PC-9 (cell line): Measurements from ENCODE around the gene FASTKD1. TPM values are rescaled to one million over a fixed set of nuclear protein-coding genes. Genes with fewer than 3 reads are reported as not detected.
"Not testable (repeated sequence)": the region's sequence is repeated elsewhere in the genome, so short reads cannot be mapped to it uniquely, and the experiment has no call there.

Experiments
- BruUV-seq: library from RNA; stranded (reverse); fragments of 400-500 nt; replicated peaks from 2 replicates; lab custom pipeline; 2021; lab: Mats Ljungman, UMichigan
- CTCF ChIA-PET: fragments of 300-600 bp; sonication (Branson Sonifier 250); formaldehyde crosslinking; loops from one replicate; lab custom pipeline; 2022; ENCODE audit warnings: antibody characterized with exemption; lab: Charles Lee
- POLR2A ChIA-PET: fragments of 300-600 bp; sonication (Branson Sonifier 250); formaldehyde crosslinking; loops from one replicate; lab custom pipeline; 2022; ENCODE audit warnings: antibody characterized with exemption; ENCODE audit not compliant: unreplicated experiment; lab: Charles Lee
- DNase-seq, 2 experiments: peaks; one replicate each; pipeline versions ENCODE4 v3.0.0 to v3.0.0-alpha.2; 2015 to 2022; ENCODE audit warnings: mixed read lengths in 1 of 2
- H2AFZ ChIP-seq: fragments of 200-600 bp; sonication (generic); 2 replicates; pipeline ENCODE4 v1.8.1; 2017; ENCODE audit warnings: antibody characterized with exemption
- H3F3A ChIP-seq: fragments of 200-600 bp; sonication (generic); 2 replicates; pipeline ENCODE4 v1.8.1; 2017; ENCODE audit warnings: antibody characterized with exemption, mild to moderate bottlenecking, low read depth; ENCODE audit not compliant: insufficient read depth
- H3K27ac ChIP-seq: fragments of 200-600 bp; sonication (generic); 2 replicates; pipeline ENCODE4 v1.6.1; 2016; ENCODE audit warnings: mixed run types
- H3K27me3 ChIP-seq: fragments of 200-600 bp; sonication (generic); 2 replicates; pipeline ENCODE4 v1.6.1; 2016; ENCODE audit warnings: low read depth, mixed run types; ENCODE audit not compliant: insufficient read depth
- H3K36me3 ChIP-seq: fragments of 200-600 bp; sonication (generic); 2 replicates; pipeline ENCODE4 v1.6.1; 2016; ENCODE audit warnings: low read depth, mixed run types
- H3K4me1 ChIP-seq: fragments of 200-600 bp; sonication (generic); replicated peaks from 2 replicates; pipeline ENCODE4 v1.6.1; 2016; ENCODE audit warnings: mixed run types; ENCODE audit not compliant: insufficient read depth
- H3K4me2 ChIP-seq: fragments of 200-600 bp; sonication (generic); 2 replicates; pipeline ENCODE4 v1.6.1; 2017; ENCODE audit warnings: mixed run types
- H3K4me3 ChIP-seq: fragments of 200-600 bp; sonication (generic); 2 replicates; pipeline ENCODE4 v1.6.1; 2016; ENCODE audit warnings: mixed run types
- H3K79me2 ChIP-seq: fragments of 200-600 bp; sonication (generic); 2 replicates; pipeline ENCODE4 v1.6.1; 2017; ENCODE audit warnings: low read depth, mixed run types
- H3K9me2 ChIP-seq: fragments of 200-600 bp; sonication (generic); 2 replicates; pipeline ENCODE4 v1.8.1; 2017; ENCODE audit warnings: mild to moderate bottlenecking; ENCODE audit not compliant: insufficient read depth
- H3K9me3 ChIP-seq: fragments of 200-600 bp; sonication (generic); 2 replicates; pipeline ENCODE4 v1.8.1; 2016; ENCODE audit warnings: low read depth; ENCODE audit not compliant: insufficient read depth
- H4K20me1 ChIP-seq: fragments of 200-600 bp; sonication (generic); 2 replicates; pipeline ENCODE4 v1.8.1; 2017; ENCODE audit not compliant: insufficient read depth
- EZH2 ChIP-seq: fragments of 200-600 bp; sonication (generic); IDR thresholded peaks from 2 replicates; pipeline ENCODE4 v1.8.0; 2017; ENCODE audit warnings: antibody characterized with exemption, low read depth
- intact Hi-C: fragments of 100-400 bp; cut with micrococcal nuclease; formaldehyde crosslinking; loops from one replicate; pipeline ENCODE4 v1.10.0; 2022; ENCODE audit not compliant: unreplicated experiment
- total RNA-seq: library from RNA; stranded (reverse); gene quantifications from 2 replicates; pipeline ENCODE4 v1.2.3, GENCODE V29; 2021
- TF ChIP-seq, protein P1 (sequence below): fragments of 200-600 bp; sonication (generic); conservative IDR thresholded peaks from 2 replicates; pipeline ENCODE4 v1.6.1; 2017; ENCODE audit warnings: mixed run types, antibody characterized with exemption, mild to moderate bottlenecking, moderate library complexity

The FASTKD1 gene
- total RNA-seq, 1 experiment from 2014 or later = 22.5 TPM

DNA sequence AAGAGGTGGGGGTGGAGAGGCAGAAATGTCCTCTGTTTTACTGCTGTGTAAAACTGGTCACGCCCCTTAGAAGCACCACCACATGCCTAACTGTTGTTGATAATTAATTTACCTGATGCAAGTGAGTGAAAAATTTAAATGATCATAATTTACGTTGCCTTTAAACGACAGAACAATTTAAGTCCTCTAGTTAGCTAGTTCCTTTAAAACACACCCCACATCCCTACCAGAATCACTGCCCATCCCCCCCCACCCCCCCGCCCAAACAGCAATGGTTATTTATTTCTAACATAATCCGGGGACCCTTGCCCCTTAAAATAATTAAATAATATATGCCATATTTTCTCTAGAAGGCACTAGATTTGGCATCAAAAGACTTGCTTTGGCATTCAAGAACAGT, 9.9 kb upstream of the FASTKD1 start:
- Histone ChIP-seq H3K9me3 (no peaks in the 10 kb centered on the region), H3K27me3 (no peaks in the 10 kb centered on the region), H2AFZ (peak overlapping the region; percentile 88), H4K20me1 (no peaks in the 10 kb centered on the region; the same call in 1 of the 2 replicates), H3F3A (peaks cover 3% of the 10 kb centered on the region; the same call in 1 of the 2 replicates), H3K4me3 (peak overlapping the region; percentile 94; the same call in 1 of the 2 replicates), H3K9me2 (no peaks in the 10 kb centered on the region), H3K4me1 (peaks cover 10% of the 10 kb centered on the region), H3K27ac (0 out of 2 replicates have a peak overlapping the region, but pooled peaks have one; percentile 81), H3K36me3 (no peaks in the 10 kb centered on the region), H3K4me2 (peak overlapping the region; percentile 80; the same call in 1 of the 2 replicates), H3K79me2 (peaks cover 43% of the 10 kb centered on the region)
- BruUV-seq = no TSS peak
- no peak for DNase-seq
- POLR2A ChIA-PET = no interaction called here
- TF ChIP-seq, protein P1, sequence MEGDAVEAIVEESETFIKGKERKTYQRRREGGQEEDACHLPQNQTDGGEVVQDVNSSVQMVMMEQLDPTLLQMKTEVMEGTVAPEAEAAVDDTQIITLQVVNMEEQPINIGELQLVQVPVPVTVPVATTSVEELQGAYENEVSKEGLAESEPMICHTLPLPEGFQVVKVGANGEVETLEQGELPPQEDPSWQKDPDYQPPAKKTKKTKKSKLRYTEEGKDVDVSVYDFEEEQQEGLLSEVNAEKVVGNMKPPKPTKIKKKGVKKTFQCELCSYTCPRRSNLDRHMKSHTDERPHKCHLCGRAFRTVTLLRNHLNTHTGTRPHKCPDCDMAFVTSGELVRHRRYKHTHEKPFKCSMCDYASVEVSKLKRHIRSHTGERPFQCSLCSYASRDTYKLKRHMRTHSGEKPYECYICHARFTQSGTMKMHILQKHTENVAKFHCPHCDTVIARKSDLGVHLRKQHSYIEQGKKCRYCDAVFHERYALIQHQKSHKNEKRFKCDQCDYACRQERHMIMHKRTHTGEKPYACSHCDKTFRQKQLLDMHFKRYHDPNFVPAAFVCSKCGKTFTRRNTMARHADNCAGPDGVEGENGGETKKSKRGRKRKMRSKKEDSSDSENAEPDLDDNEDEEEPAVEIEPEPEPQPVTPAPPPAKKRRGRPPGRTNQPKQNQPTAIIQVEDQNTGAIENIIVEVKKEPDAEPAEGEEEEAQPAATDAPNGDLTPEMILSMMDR = no peak
- TF ChIP-seq EZH2 = no peak
- intact Hi-C loops = no loop called here
- CTCF ChIA-PET = no interaction called here

- intact Hi-C loops, H4K20me1 ChIP-seq, H3F3A ChIP-seq, H2AFZ ChIP-seq, BruUV-seq, H3K4me2 ChIP-seq, H3K4me3 ChIP-seq, H3K27ac ChIP-seq, DNase-seq, H3K27me3 ChIP-seq, CTCF ChIA-PET, H3K36me3 ChIP-seq, H3K9me2 ChIP-seq, H3K9me3 ChIP-seq: not testable (repeated sequence)
- Histone ChIP-seq H3K79me2 (peaks cover 35% of the 10 kb centered on the region), H3K4me1 (peaks cover 10% of the 10 kb centered on the region)
- POLR2A ChIA-PET = interaction anchor here (0.6 kb wide), 1 partner anchor 101 kb away, joined by 5 read pairs; no protein-coding TSS in a partner anchor
These were observed 9.0 kb upstream of the FASTKD1 start for GRCh38 chr2:169582552-169583266.

DNA sequence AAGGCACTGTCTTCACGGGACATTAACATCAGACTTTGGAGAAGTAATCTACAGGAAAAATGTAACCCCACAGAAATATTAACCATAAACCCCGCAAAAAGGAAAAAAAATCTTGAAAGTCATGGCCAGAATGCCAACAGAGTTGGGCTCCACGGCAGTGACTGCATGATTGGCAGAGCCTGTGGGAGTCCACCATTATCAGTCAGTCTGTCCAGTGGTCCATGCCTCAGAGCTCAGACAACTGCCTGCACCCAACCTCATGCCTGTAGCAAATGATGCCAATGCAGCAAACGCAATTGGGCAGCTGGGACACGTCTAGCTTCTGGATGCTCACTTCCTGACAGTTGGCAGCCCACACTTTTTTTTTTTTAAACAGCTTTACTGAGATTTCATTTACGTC, 5.4 kb upstream of the FASTKD1 start:
- H4K20me1 ChIP-seq = no peaks in the 10 kb centered on the region
- no peaks in the 10 kb centered on the region for H3K4me1 ChIP-seq
- no peak overlapping the region for H3K27ac ChIP-seq
- CTCF ChIA-PET = no interaction called here
- H3K27me3 ChIP-seq = no peaks in the 10 kb centered on the region
- no peak overlapping the region for H2AFZ ChIP-seq
- intact Hi-C loops = no loop called here
- TF ChIP-seq, protein P1 = no peak
- TF ChIP-seq EZH2 = no peak
- H3K9me2 ChIP-seq = no peaks in the 10 kb centered on the region
- H3K36me3 ChIP-seq = no peaks in the 10 kb centered on the region
- peaks cover 3% of the 10 kb centered on the region; the same call in 1 of the 2 replicates for H3F3A ChIP-seq
- no peak overlapping the region for H3K4me2 ChIP-seq
- no peak for DNase-seq
- no peaks in the 10 kb centered on the region for H3K9me3 ChIP-seq
- H3K4me3 ChIP-seq = no peak overlapping the region
- H3K79me2 ChIP-seq = no peaks in the 10 kb centered on the region
- POLR2A ChIA-PET = no interaction called here
- no TSS peak for BruUV-seq

DNA sequence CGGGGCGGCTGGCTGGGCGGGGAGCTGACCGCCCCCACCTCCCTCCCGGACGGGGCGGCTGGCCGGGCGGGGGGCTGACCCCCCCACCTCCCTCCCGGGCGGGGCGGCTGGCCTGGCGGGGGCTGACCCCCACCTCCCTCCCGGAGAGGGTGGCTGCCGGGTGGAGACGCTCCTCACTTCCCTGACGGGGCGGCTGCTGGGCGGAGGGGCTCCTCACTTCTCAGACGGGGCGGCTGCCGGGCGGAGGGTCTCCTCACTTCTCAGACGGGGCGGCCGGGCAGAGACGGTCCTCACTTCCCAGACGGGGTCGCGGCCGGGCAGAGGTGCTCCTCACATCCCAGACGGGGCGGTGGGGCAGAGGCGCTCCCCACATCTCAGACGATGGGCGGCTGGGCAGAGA, 1.6 kb upstream of the FASTKD1 start:
- H2AFZ ChIP-seq, H3K27me3 ChIP-seq, H3K4me2 ChIP-seq, H3K36me3 ChIP-seq, POLR2A ChIA-PET, H4K20me1 ChIP-seq, DNase-seq, H3K27ac ChIP-seq, H3K9me3 ChIP-seq, H3F3A ChIP-seq, H3K4me1 ChIP-seq, H3K9me2 ChIP-seq, BruUV-seq, CTCF ChIA-PET, intact Hi-C loops, H3K4me3 ChIP-seq: not testable (repeated sequence)
- peaks cover 14% of the 10 kb centered on the region for H3K79me2 ChIP-seq

DNA sequence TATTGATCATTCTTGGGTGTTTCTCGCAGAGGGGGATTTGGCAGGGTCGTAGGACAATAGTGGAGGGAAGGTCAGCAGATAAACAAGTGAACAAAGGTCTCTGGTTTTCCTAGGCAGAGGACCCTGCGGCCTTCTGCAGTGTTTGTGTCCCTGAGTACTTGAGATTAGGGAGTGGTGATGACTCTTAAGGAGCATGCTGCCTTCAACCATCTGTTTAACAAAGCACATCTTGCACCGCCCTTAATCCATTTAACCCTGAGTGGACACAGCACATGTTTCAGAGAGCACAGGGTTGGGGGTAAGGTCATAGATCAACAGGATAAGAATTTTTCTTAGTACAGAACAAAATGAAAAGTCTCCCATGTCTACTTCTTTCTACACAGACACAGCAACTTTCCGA, 874 bp upstream of the FASTKD1 start:
- H3K27me3 ChIP-seq, H3K9me2 ChIP-seq, H3K36me3 ChIP-seq, H3K4me3 ChIP-seq, H2AFZ ChIP-seq, H3K4me1 ChIP-seq, H3K27ac ChIP-seq, H3K4me2 ChIP-seq, DNase-seq, H4K20me1 ChIP-seq, POLR2A ChIA-PET, intact Hi-C loops, H3F3A ChIP-seq, CTCF ChIA-PET, H3K9me3 ChIP-seq, BruUV-seq: not testable (repeated sequence)
- H3K79me2 ChIP-seq = peaks cover 14% of the 10 kb centered on the region
